GM21367 (cell line): Measurements from ENCODE around the gene ASL.
"Not testable (repeated sequence)": the region's sequence is repeated elsewhere in the genome, so short reads cannot be mapped to it uniquely, and the experiment has no call there.

Experiments
- ATAC-seq: cut with Tn5 transposase; IDR thresholded peaks from one replicate; pipeline ENCODE4 v1.9.1; 2021; ENCODE audit not compliant: unreplicated experiment

The ASL gene

GRCh38 chr7:66075590-66076461 is at the start of gene ASL:
TSS of gene ASL (plus strand) at chr7:66075819. CDS start at chr7:66076082, 263 bp downstream.
- peak; percentile 96 for ATAC-seq

- ATAC-seq: not testable (repeated sequence)
These were observed 47.3 kb upstream of the ASL start for GRCh38 chr7:66028342-66028741.

GRCh38 chr7:66033471-66034385 is 41.9 kb upstream of the ASL start:
- no peak for ATAC-seq

- ATAC-seq: not testable (repeated sequence)
These were observed 41.1 kb upstream of the ASL start for GRCh38 chr7:66034436-66035010.

GRCh38 chr7:66036382-66036781 is 39.2 kb upstream of the ASL start:
- no peak for ATAC-seq

GRCh38 chr7:66036788-66037187 is 38.8 kb upstream of the ASL start:
- ATAC-seq: no peak

GRCh38 chr7:66039094-66039670 is 36.4 kb upstream of the ASL start:
- ATAC-seq: no peak

GRCh38 chr7:66043681-66044497 is 31.7 kb upstream of the ASL start:
- ATAC-seq: no peak

GRCh38 chr7:66044498-66044854 is 31.1 kb upstream of the ASL start:
- ATAC-seq: not testable (repeated sequence)

GRCh38 chr7:66047426-66047825 is 28.2 kb upstream of the ASL start:
- ATAC-seq: no peak

- not testable (repeated sequence) for ATAC-seq
These were observed 25.7 kb upstream of the ASL start for GRCh38 chr7:66049886-66050285.

GRCh38 chr7:66050337-66050957 is 25.2 kb upstream of the ASL start:
- ATAC-seq: no peak

- no peak for ATAC-seq
These were observed 24.6 kb upstream of the ASL start for GRCh38 chr7:66050990-66051448.

GRCh38 chr7:66052447-66052846 is 23.2 kb upstream of the ASL start:
- ATAC-seq: no peak

- no peak for ATAC-seq
These were observed 21.6 kb upstream of the ASL start for GRCh38 chr7:66054063-66054462.

GRCh38 chr7:66055321-66055956 is 20.2 kb upstream of the ASL start:
- peak; percentile 68 for ATAC-seq

- ATAC-seq: no peak
These were observed 14.8 kb upstream of the ASL start for GRCh38 chr7:66060796-66061195.

- ATAC-seq: no peak
These were observed 5.9 kb upstream of the ASL start for GRCh38 chr7:66069732-66070131.

GRCh38 chr7:66070222-66070621 is 5.4 kb upstream of the ASL start:
- no peak for ATAC-seq
